GM18867 (cell line): ENCODE data around the gene MRTFB.

Experiments used
- ATAC-seq: cut with Tn5 transposase; IDR thresholded peaks from one replicate; pipeline ENCODE4 v1.9.1; 2021; ENCODE audit warnings: mild to moderate bottlenecking, moderate library complexity; ENCODE audit not compliant: unreplicated experiment

The MRTFB gene

GRCh38 chr16:14225457-14225856, 154.3 kb downstream of the MRTFB start:
- no peak for ATAC-seq

GRCh38 chr16:14232106-14232864, 161.2 kb downstream of the MRTFB start:
- peak; percentile 43 for ATAC-seq

- no peak for ATAC-seq
These were observed 165.3 kb downstream of the MRTFB start for GRCh38 chr16:14236401-14236800.

GRCh38 chr16:14238756-14239155, 167.6 kb downstream of the MRTFB start:
- no peak for ATAC-seq

- no peak for ATAC-seq
These were observed 168.7 kb downstream of the MRTFB start for GRCh38 chr16:14239791-14240190.

GRCh38 chr16:14240219-14240843, 169.2 kb downstream of the MRTFB start:
- no peak for ATAC-seq

GRCh38 chr16:14240964-14241363, 169.8 kb downstream of the MRTFB start:
- no peak for ATAC-seq

- no peak for ATAC-seq
These were observed 170.5 kb downstream of the MRTFB start for GRCh38 chr16:14241631-14242030.

GRCh38 chr16:14242769-14243168, 171.7 kb downstream of the MRTFB start:
- no peak for ATAC-seq

- ATAC-seq, result no peak
These were observed 173.3 kb downstream of the MRTFB start for GRCh38 chr16:14244196-14245010.

- no peak for ATAC-seq
These were observed 177.7 kb downstream of the MRTFB start for GRCh38 chr16:14248791-14249190.

- no peak for ATAC-seq
These were observed 178.3 kb downstream of the MRTFB start for GRCh38 chr16:14249291-14250032.

- ATAC-seq, result no peak
These were observed 180.3 kb downstream of the MRTFB start for GRCh38 chr16:14251419-14251818.

GRCh38 chr16:14252860-14253259, 181.7 kb downstream of the MRTFB start:
- ATAC-seq, result no peak

- no peak for ATAC-seq
These were observed 191.9 kb downstream of the MRTFB start for GRCh38 chr16:14263011-14263410.

- no peak for ATAC-seq
These were observed 192.7 kb downstream of the MRTFB start for GRCh38 chr16:14263769-14264168.

GRCh38 chr16:14264327-14264943, 193.3 kb downstream of the MRTFB start:
- ATAC-seq, result no peak

GRCh38 chr16:14268073-14268472, 197.0 kb downstream of the MRTFB start:
- no peak for ATAC-seq

- ATAC-seq, result no peak
These were observed 204.8 kb downstream of the MRTFB start for GRCh38 chr16:14275934-14276333.

GRCh38 chr16:14278749-14279148, 207.6 kb downstream of the MRTFB start:
- ATAC-seq, result no peak

- no peak for ATAC-seq
These were observed 209.4 kb downstream of the MRTFB start for GRCh38 chr16:14280541-14280940.
